ENCODE results near the gene USP27X. TPM values are rescaled to one million over a fixed set of nuclear protein-coding genes. Genes with fewer than 3 reads are reported as not detected.

Gene USP27X
- total RNA-seq, 1 donor = 2.8 TPM

GRCh38 chrX:49860867-49861535, 18.3 kb upstream of the USP27X start:
- DNase-seq (ENCODE audit: low read depth) = no peak
- no peak for TF ChIP-seq CTCF (IDR thresholded peaks at IDR 0.05; ENCODE audit: insufficient read depth, low read length)
- no peak overlapping the region for H3K4me3 ChIP-seq (ENCODE audit: low read depth, low read length)

GRCh38 chrX:49862093-49862492, 17.2 kb upstream of the USP27X start:
- no peak for DNase-seq (ENCODE audit: low read depth)
- no peak overlapping the region for H3K4me3 ChIP-seq (ENCODE audit: low read depth, low read length)
- no peak for TF ChIP-seq CTCF (IDR thresholded peaks at IDR 0.05; ENCODE audit: insufficient read depth, low read length)

GRCh38 chrX:49868739-49869138, 10.5 kb upstream of the USP27X start:
- no peak overlapping the region for H3K4me3 ChIP-seq (ENCODE audit: low read depth, low read length)
- TF ChIP-seq CTCF (IDR thresholded peaks at IDR 0.05; ENCODE audit: insufficient read depth, low read length) = no peak
- DNase-seq (ENCODE audit: low read depth) = no peak

GRCh38 chrX:49876750-49877149, 2.5 kb upstream of the USP27X start:
- no peak overlapping the region for H3K4me3 ChIP-seq (ENCODE audit: low read depth, low read length)
- TF ChIP-seq CTCF (IDR thresholded peaks at IDR 0.05; ENCODE audit: insufficient read depth, low read length) = peak; percentile 57
- DNase-seq (ENCODE audit: low read depth) = peak; percentile 38

- no peak overlapping the region for H3K4me3 ChIP-seq (ENCODE audit: low read depth, low read length)
- TF ChIP-seq CTCF (IDR thresholded peaks at IDR 0.05; ENCODE audit: insufficient read depth, low read length) = no peak
- no peak for DNase-seq (ENCODE audit: low read depth)
Measured at GRCh38 chrX:49877397-49878101, 1.7 kb upstream of the USP27X start.

GRCh38 chrX:49878128-49878833, 1.0 kb upstream of the USP27X start:
- H3K4me3 ChIP-seq (ENCODE audit: low read depth, low read length) = peak overlapping the region; percentile 69
- TF ChIP-seq CTCF (IDR thresholded peaks at IDR 0.05; ENCODE audit: insufficient read depth, low read length) = no peak
- DNase-seq (ENCODE audit: low read depth) = no peak
